Activated B cell treated with CpG ODN at 0.5 μM for 24 hours (primary cell): ENCODE measurements around the gene ZFHX3. TPM values are rescaled to one million over a fixed set of nuclear protein-coding genes. Genes with fewer than 3 reads are reported as not detected.

Experiments
- ATAC-seq: fragments of 200-7000 bp; cut with Tn5 transposase; one replicate; pipeline ENCODE4 v1.10.0; 2021; ENCODE audit warnings: low read depth, mild to moderate bottlenecking, moderate library complexity
- CTCF ChIA-PET: fragments of 350-600 bp; sonication (Branson Sonifier 250); formaldehyde crosslinking; loops from one replicate; lab custom pipeline; 2021; ENCODE audit warnings: antibody characterized with exemption; lab: Charles Lee
- POLR2A ChIA-PET: fragments of 350-600 bp; sonication (Branson Sonifier 250); formaldehyde crosslinking; loops from one replicate; lab custom pipeline; 2021; ENCODE audit warnings: antibody characterized with exemption; lab: Charles Lee
- DNase-seq: peaks from one replicate; pipeline ENCODE4 v3.0.0; 2022
- H3K27ac Mint-ChIP-seq: one replicate; pipeline ENCODE4 v1.8.0; 2020; ENCODE audit warnings: mixed read lengths
- H3K27me3 Mint-ChIP-seq: one replicate; pipeline ENCODE4 v1.8.0; 2021; ENCODE audit warnings: mixed read lengths
- H3K36me3 Mint-ChIP-seq: one replicate; pipeline ENCODE4 v1.8.0; 2021; ENCODE audit warnings: low read depth, mixed read lengths
- H3K4me1 Mint-ChIP-seq: one replicate; pipeline ENCODE4 v1.8.0; 2021; ENCODE audit warnings: mixed read lengths
- H3K4me3 Mint-ChIP-seq: one replicate; pipeline ENCODE4 v1.8.0; 2020; ENCODE audit warnings: mild to moderate bottlenecking, mixed read lengths
- H3K9me3 Mint-ChIP-seq: one replicate; pipeline ENCODE4 v1.8.0; 2020; ENCODE audit warnings: mixed read lengths
- CTCF ChIP-seq: fragments of 200-600 bp; IDR thresholded peaks from one replicate; pipeline ENCODE4 v1.8.0; 2022; ENCODE audit warnings: antibody characterized with exemption, mild to moderate bottlenecking
- intact Hi-C: fragments of 100-400 bp; cut with micrococcal nuclease; formaldehyde crosslinking; loops from one replicate; pipeline ENCODE4 v1.15.1; 2024
- total RNA-seq: library from RNA; stranded (reverse); gene quantifications from 2 replicates; pipeline ENCODE4 v1.2.3, GENCODE V29; 2022

The ZFHX3 gene
- total RNA-seq, 1 donor from 2014 or later = 9.2 TPM

- ATAC-seq (peak; percentile 83), DNase-seq (peak; percentile 71)
- no peaks in the 10 kb centered on the region for H3K9me3 Mint-ChIP-seq
- H3K27ac Mint-ChIP-seq = no peak overlapping the region
- H3K4me3 Mint-ChIP-seq = no peak overlapping the region
- no peaks in the 10 kb centered on the region for H3K27me3 Mint-ChIP-seq
- H3K4me1 Mint-ChIP-seq = peaks cover 5% of the 10 kb centered on the region
- H3K36me3 Mint-ChIP-seq = peaks cover 3% of the 10 kb centered on the region
- CTCF ChIA-PET = interaction anchor here (0.5 to 2.4 kb wide), 32 partner anchors 8 to 1123 kb away, joined by 3 to 19 read pairs (median 4); partner anchors contain the start of gene ZFHX3
- POLR2A ChIA-PET = interaction anchor here (0.5 to 1.3 kb wide), 3 partner anchors 21 to 215 kb away, joined by 4 to 8 read pairs (median 7); partner anchors contain the start of gene ZFHX3
- peak; percentile 87 for TF ChIP-seq CTCF
- intact Hi-C loops = loop anchor here (1.0 to 10.0 kb wide), 7 partner anchors 216 to 1200 kb away; partner anchors contain the start of gene ZFHX3
Observed at GRCh38 chr16:72832621-72833248, 215.2 kb downstream of the ZFHX3 start.

GRCh38 chr16:72829846-72830775 lies 217.8 kb downstream of the ZFHX3 start:
- H3K4me3 Mint-ChIP-seq = no peak overlapping the region
- TF ChIP-seq CTCF = no peak
- POLR2A ChIA-PET = no interaction called here

GRCh38 chr16:72827866-72828265 lies 220.1 kb downstream of the ZFHX3 start:
- Mint-ChIP-seq H3K27me3 (no peaks in the 10 kb centered on the region), H3K4me1 (peaks cover 2% of the 10 kb centered on the region), H3K27ac (no peak overlapping the region), H3K36me3 (peaks cover 3% of the 10 kb centered on the region), H3K9me3 (no peaks in the 10 kb centered on the region), H3K4me3 (no peak overlapping the region)
- TF ChIP-seq CTCF = no peak
- no peak for ATAC-seq
- POLR2A ChIA-PET = no interaction called here
- intact Hi-C loops = no loop called here
- CTCF ChIA-PET = no interaction called here
- no peak for DNase-seq

More at GRCh38 chr16:72829846-72830775, 217.8 kb downstream of the ZFHX3 start:
- no peak overlapping the region for H3K27ac Mint-ChIP-seq
- DNase-seq (no peak), ATAC-seq (no peak)
- intact Hi-C loops = loop anchor here (5.0 to 10.0 kb wide), 2 partner anchors 425 to 1202 kb away; no protein-coding TSS in a partner anchor
- CTCF ChIA-PET = no interaction called here
- H3K9me3 Mint-ChIP-seq = no peaks in the 10 kb centered on the region
- H3K4me1 Mint-ChIP-seq = peaks cover 5% of the 10 kb centered on the region
- H3K27me3 Mint-ChIP-seq = no peaks in the 10 kb centered on the region
- H3K36me3 Mint-ChIP-seq = peaks cover 3% of the 10 kb centered on the region

GRCh38 chr16:72825912-72826621 lies 221.9 kb downstream of the ZFHX3 start:
- no peak for TF ChIP-seq CTCF
- Mint-ChIP-seq H3K4me1 (peaks cover 2% of the 10 kb centered on the region), H3K27me3 (no peaks in the 10 kb centered on the region), H3K9me3 (no peaks in the 10 kb centered on the region), H3K27ac (no peak overlapping the region), H3K4me3 (no peak overlapping the region), H3K36me3 (peaks cover 3% of the 10 kb centered on the region)
- CTCF ChIA-PET = interaction anchor here (1.6 kb wide), 1 partner anchor 45 kb away, joined by 3 read pairs; no protein-coding TSS in a partner anchor
- POLR2A ChIA-PET = no interaction called here
- intact Hi-C loops = no loop called here
- no peak for ATAC-seq
- DNase-seq = no peak
